HG02870 (cell line): ENCODE results near the gene CDHR5.

ENCODE experiments used
- ATAC-seq: cut with Tn5 transposase; IDR thresholded peaks from one replicate; pipeline ENCODE4 v1.9.1; 2021; ENCODE audit warnings: mild to moderate bottlenecking, moderate library complexity; ENCODE audit not compliant: unreplicated experiment

Gene CDHR5

DNA sequence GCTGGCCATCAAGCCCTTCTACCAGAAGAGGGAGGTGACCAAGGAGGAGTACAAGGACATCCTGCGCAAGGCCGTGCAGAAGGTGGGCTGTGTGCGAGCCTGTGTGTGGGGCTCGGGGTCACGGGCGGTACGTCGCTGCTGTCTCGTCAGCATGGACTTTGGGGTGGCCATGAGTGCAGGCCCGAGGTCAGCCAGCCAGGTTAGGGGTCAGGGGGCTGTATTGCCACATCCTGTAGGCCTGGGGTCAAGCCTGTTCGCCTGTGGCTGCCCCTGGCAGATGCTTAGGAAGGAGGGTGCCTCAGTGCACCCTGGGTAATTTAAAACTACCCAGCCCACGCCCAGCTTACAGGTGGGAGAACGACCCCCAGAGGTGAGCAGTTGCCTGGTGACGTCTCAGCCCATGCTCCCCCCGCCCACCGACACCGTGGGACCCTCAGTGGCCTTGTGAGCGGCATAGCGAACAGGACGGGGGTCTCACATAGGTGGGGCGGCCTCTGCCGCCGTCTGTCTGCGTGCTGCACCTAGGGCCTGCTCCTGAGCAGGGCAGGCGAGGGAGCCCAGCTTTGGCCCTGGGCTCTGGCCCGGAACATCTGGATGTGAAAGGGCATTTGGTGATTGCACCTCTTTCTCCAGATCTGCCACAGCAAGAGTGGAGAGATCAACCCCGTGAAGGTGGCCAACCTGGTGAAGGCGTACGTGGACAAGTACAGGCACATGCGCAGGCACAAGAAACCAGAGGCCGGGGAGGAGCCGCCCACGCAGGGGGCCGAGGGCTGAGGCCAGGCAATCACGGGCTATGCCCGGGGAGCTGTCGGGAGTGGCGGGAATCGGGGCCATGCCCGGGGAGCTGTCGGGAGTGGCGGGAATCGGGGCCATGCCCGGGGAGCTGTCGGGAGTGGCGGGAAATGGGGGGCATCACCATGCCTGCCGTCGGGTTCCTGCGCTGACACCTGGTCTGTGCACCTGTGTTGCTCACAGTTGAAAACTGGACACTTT is 13.5 kb downstream of the CDHR5 start:
- ATAC-seq, result no peak

DNA sequence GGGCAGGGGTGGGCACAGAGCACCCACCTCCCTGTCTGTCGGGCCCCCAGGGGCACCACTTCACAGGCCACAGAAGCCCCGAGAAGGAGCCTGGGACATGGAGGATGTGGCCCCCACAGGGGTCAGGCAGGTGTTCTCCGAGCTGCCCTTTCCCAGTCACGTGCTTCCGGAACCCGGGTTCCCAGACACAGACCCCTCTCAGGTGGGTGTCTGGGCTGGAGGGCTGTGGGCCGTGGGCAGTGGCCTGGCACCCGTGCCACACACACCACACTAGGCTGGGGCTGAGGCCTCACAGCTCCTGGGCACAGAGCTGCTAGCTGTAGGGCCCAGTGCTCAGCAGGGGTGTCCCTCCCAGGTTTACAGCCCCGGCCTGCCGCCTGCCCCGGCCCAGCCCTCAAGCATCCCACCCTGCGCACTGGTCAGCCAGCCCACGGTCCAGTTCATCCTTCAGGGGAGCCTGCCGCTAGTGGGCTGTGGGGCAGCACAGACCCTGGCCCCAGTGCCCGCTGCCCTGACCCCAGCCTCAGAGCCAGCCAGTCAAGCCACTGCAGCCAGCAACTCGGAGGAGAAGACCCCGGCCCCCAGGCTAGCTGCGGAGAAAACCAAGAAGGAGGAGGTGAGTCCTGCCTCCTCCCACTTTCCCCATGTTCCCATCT is 14.5 kb downstream of the CDHR5 start:
- ATAC-seq, result no peak

GRCh38 chr11:609341-609811 is 15.4 kb downstream of the CDHR5 start:
- no peak for ATAC-seq

- ATAC-seq, result no peak
These were observed 15.9 kb downstream of the CDHR5 start for GRCh38 chr11:608791-609251.

GRCh38 chr11:607971-608659 is 16.6 kb downstream of the CDHR5 start:
- ATAC-seq, result no peak

DNA sequence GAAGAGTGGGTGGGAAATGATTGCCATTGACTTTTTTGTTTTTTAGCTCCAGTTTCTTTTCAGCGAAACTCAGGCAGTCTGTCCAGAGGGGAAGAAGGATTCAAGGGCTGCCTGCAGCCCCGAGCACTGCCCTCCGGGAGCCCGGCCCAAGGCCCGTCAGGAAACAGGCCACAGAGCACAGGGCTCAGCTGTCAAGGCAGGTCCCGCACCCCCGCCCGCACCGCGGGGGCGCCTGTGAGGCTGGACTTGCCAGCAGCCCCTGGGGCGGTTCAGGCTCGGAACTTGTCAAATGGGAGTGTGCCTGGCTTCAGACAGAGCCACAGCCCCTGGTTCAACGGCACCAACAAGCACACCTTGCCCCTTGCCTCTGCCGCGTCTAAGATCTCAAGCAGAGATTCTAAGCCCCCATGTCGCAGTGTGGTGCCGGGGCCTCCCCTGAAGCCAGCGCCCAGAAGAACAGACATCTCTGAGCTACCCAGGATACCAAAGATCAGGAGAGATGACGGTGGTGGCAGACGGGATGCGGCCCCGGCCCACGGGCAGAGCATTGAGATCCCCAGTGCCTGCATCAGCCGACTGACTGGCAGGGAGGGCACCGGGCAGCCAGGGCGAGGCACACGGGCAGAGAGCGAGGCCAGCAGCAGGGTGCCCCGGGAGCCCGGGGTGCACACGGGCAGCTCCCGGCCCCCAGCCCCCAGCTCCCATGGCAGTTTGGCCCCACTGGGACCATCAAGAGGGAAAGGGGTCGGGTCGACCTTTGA is 17.6 kb downstream of the CDHR5 start:
- ATAC-seq, result no peak

DNA sequence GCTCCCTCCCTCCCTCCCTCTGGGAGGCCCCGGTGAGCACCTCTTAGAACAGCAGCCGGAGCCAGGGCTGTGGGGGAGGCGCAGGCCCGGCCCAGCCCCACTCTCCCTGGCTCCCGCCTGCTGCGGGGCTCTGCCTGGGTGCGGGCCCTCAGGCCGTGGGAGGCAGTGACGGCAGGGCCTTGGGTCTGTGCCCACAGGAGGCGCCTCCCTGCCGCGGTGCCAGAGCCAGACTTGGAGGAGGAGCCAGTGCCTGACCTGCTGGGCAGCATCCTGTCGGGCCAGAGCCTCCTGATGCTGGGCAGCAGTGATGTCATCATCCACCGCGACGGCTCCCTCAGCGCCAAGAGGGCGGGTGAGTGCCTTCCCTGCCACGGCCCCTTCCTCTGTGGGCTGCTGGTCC is 18.5 kb downstream of the CDHR5 start:
- no peak for ATAC-seq

GRCh38 chr11:605286-606129 is 19.2 kb downstream of the CDHR5 start:
- ATAC-seq, result no peak

DNA sequence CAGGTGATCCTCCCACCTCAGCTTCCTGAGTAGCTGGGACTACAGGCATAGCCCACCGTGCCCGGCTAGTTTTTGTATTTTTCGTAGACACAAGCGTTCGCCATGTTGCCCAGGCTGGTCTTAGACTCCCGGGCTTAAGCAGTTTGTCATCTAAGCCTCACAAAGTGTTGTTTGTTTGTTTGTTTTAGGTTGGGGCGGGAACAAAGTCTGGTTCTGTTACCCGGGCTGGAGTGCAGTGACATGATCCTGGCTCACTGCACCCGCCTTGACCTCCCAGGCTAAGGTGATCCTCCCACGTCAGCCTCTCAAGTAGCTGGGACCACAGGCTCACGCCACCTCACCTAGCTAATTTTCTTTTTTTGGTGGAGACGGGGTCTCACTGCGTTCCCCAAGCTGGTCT is 21.6 kb downstream of the CDHR5 start:
- ATAC-seq, result no peak

- ATAC-seq, result no peak
These were observed 23.0 kb downstream of the CDHR5 start for GRCh38 chr11:601573-602245.

- no peak for ATAC-seq
These were observed 26.6 kb downstream of the CDHR5 start for GRCh38 chr11:598005-598680.

DNA sequence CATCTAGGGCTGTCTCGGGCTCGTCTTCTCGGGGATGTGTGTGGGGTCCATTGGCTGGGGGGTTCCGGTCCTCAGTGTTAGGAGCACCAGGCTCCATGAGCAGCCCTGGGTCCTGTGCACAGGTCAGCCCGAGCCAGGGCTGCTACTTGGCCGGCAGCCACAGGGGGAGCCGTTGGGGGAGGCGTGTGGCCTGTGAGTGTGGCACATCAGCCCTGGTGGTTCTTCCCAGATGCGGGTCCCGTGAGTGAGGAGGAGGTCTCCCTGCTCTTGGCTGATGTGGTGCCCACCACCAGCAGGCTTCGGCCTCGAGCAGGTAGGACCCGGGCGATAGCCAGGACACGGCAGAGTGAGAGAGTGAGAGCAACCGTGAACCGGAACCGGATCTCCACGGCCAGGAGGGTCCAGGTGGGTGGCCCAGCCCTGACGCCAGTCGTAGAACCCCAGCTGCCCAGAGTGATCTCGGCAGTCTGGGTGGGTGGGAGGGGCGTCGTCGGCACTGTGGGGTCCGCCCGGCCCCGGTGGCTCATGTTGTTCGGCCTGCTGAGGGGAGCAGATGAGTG is 27.5 kb downstream of the CDHR5 start:
- no peak for ATAC-seq

DNA sequence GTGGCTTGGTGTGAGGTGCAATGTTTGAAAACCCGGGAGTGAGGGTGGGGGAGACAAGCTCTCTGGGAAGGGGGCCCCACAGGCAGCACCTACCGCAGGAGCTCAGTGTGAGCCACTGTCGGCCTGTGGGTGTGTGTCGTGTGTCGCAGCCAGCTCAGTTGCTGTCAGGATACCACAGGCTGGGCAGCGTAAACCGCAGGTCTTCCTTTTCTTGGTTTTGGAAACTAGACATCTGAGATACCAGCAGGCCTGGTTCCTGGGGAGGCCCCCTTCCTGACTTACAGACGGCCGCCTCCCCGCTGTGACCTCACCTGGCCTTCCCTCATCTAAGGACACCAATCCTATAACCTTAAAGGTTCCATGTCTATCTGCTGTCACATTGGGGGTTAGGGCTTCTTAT is 28.4 kb downstream of the CDHR5 start:
- ATAC-seq, result no peak

GRCh38 chr11:595400-595799 is 29.4 kb downstream of the CDHR5 start:
- no peak for ATAC-seq

GRCh38 chr11:593347-593746 is 31.4 kb downstream of the CDHR5 start:
- no peak for ATAC-seq

DNA sequence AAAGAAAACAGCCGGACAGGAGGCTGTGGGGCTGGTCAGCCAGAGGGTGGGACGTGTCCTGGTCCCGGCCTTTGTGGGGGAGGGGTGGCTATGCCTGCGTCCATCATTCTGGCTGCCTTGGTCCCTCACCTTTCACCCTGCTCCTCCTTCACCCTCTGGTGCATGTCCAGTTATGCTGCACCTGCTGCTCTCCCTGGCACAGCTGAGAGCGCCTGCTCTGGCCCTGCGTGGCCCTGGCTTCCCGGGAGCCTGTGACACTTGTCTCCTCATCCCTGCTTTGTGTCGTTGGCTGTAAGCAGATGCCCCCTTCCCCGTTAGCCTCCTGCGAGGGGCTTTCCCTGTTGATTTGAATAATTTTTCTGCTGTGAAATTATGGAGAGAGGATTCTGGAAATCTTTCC is 31.8 kb downstream of the CDHR5 start:
- ATAC-seq, result no peak

GRCh38 chr11:592501-592900 is 32.3 kb downstream of the CDHR5 start:
- ATAC-seq, result no peak

DNA sequence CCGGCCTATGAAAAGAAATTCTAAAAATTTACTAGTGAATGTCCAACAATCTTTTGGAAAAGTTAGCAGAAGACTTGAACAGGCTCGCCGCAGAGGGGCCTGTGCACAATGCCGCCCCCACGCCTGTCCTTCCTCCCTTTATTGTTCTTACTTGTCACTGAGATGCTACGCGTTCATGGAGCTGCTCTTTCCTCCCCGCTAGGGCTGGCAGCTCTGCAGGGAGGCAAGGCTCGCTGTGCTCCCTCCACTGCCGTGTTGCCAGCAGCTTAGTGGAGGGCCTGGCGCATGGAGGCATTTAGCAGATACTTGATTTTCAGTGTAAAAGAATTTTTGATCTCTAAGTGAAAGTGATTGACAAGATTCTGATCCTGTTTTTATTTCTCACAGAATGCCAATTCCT is 33.8 kb downstream of the CDHR5 start:
- no peak for ATAC-seq
